Neuronal stem cell (in vitro differentiated cells): ENCODE results near the gene KLF15.

Experiments
- DNase-seq: peaks from one replicate; pipeline ENCODE4 v3.0.0-alpha.2; 2013; ENCODE audit warnings: low spot score
- H2AFZ ChIP-seq: one replicate; pipeline ENCODE4 v1.6.1; 2013; ENCODE audit warnings: mild to moderate bottlenecking, low read length, inconsistent platforms
- H2AK5ac ChIP-seq: 2 replicates; pipeline ENCODE4 v1.6.1; 2013; ENCODE audit warnings: low read depth, mild to moderate bottlenecking, inconsistent platforms, low read length, moderate library complexity, mixed read lengths
- H2BK120ac ChIP-seq: 2 replicates; pipeline ENCODE4 v1.6.1; 2013; ENCODE audit warnings: low read depth, mild to moderate bottlenecking, inconsistent platforms, low read length, moderate library complexity, mixed read lengths
- H2BK12ac ChIP-seq: one replicate; pipeline ENCODE4 v1.6.1; 2013; ENCODE audit warnings: low read length, inconsistent platforms
- H2BK15ac ChIP-seq: 2 replicates; pipeline ENCODE4 v1.6.1; 2013; ENCODE audit warnings: mild to moderate bottlenecking, low read length, inconsistent platforms, mixed read lengths
- H2BK5ac ChIP-seq: one replicate; pipeline ENCODE4 v1.6.1; 2013; ENCODE audit warnings: inconsistent platforms, mild to moderate bottlenecking, low read length, moderate library complexity
- H3K14ac ChIP-seq: one replicate; pipeline ENCODE4 v1.6.1; 2013; ENCODE audit warnings: low read length, inconsistent platforms
- H3K18ac ChIP-seq: 2 replicates; pipeline ENCODE4 v1.6.1; 2013; ENCODE audit warnings: low read length, inconsistent platforms
- H3K23ac ChIP-seq: 2 replicates; pipeline ENCODE4 v1.6.1; 2013; ENCODE audit warnings: low read depth, mild to moderate bottlenecking, mixed read lengths, low read length, inconsistent platforms; ENCODE audit not compliant: poor library complexity
- H3K27ac ChIP-seq: replicated peaks from 3 replicates; pipeline ENCODE4 v1.5.1; 2013; ENCODE audit warnings: low read length, inconsistent platforms
- H3K27me3 ChIP-seq, 3 experiments: 2 replicates each; pipeline ENCODE4 v1.6.1; 2013; ENCODE audit warnings: low read length in 3 of 3, mild to moderate bottlenecking in 2 of 3, inconsistent platforms in 1 of 3, low read depth in 1 of 3, mixed read lengths in 1 of 3, moderate library complexity in 1 of 3; ENCODE audit not compliant: control insufficient read depth in 3 of 3, insufficient read depth in 3 of 3
- H3K36me3 ChIP-seq, 2 donors: replicated peaks in 1 of 2; 2 replicates each; pipeline ENCODE4 v1.6.1; 2013; ENCODE audit warnings: low read length in 2 of 2; ENCODE audit not compliant: control insufficient read depth in 2 of 2, insufficient read depth in 2 of 2
- H3K4ac ChIP-seq: 2 replicates; pipeline ENCODE4 v1.6.1; 2013; ENCODE audit warnings: inconsistent platforms, mild to moderate bottlenecking, low read length, moderate library complexity
- H3K4me1 ChIP-seq, 2 donors: 1 replicate in 1 of 2; 2 replicates in 1 of 2; pipeline ENCODE4 v1.6.1; 2013; ENCODE audit warnings: low read length in 2 of 2, low read depth in 1 of 2; ENCODE audit not compliant: control insufficient read depth in 2 of 2, insufficient read depth in 1 of 2
- H3K4me2 ChIP-seq: one replicate; pipeline ENCODE4 v1.6.1; 2013; ENCODE audit warnings: mild to moderate bottlenecking, low read length, inconsistent platforms; ENCODE audit not compliant: insufficient read depth, poor library complexity, severe bottlenecking
- H3K4me3 ChIP-seq, 2 donors: 2 replicates each; pipeline ENCODE4 v1.5.1; 2013; ENCODE audit warnings: low read length in 2 of 2, mild to moderate bottlenecking in 2 of 2, inconsistent platforms in 1 of 2, moderate library complexity in 1 of 2
- H3K79me1 ChIP-seq: one replicate; pipeline ENCODE4 v1.6.1; 2013; ENCODE audit warnings: low read depth, mild to moderate bottlenecking, inconsistent platforms, low read length, moderate library complexity
- H3K9ac ChIP-seq: one replicate; pipeline ENCODE4 v1.6.1; 2013; ENCODE audit warnings: mild to moderate bottlenecking, low read depth, low read length, inconsistent platforms; ENCODE audit not compliant: poor library complexity
- H3K9me3 ChIP-seq, 2 donors: replicated peaks in 1 of 2; 2 replicates each; pipeline versions ENCODE3 to v1.6.1; 2013; ENCODE audit warnings: low read length in 2 of 2, mild to moderate bottlenecking in 2 of 2, inconsistent platforms in 1 of 2, low read depth in 1 of 2, mixed read lengths in 1 of 2, moderate library complexity in 1 of 2; ENCODE audit not compliant: control insufficient read depth in 2 of 2, insufficient read depth in 1 of 2
- H4K8ac ChIP-seq: one replicate; pipeline ENCODE4 v1.6.1; 2013; ENCODE audit warnings: low read depth, mild to moderate bottlenecking, inconsistent platforms, low read length, moderate library complexity
- H4K91ac ChIP-seq: one replicate; pipeline ENCODE4 v1.6.1; 2013; ENCODE audit warnings: low read length, low read depth, mild to moderate bottlenecking, inconsistent platforms; ENCODE audit not compliant: poor library complexity
- WGBS, 2 donors: extraction: QIAGEN DNeasy Blood & Tissue Kit; methylation state at CpG; one replicate each; pipeline ENCODE4 v1.1.7; 2013; ENCODE audit warnings: missing lambda C conversion rate in 2 of 2, mixed read lengths in 1 of 2; ENCODE audit not compliant: insufficient read length in 2 of 2, insufficient replicate concordance in 1 of 2; ENCODE audit errors: extremely low coverage in 2 of 2; 5-methylcytosine and 5-hydroxymethylcytosine counted together

KLF15 gene

GRCh38 chr3:126312341-126312740 lies 44.9 kb downstream of the KLF15 start:
- H3K18ac ChIP-seq = no peak overlapping the region
- no peak overlapping the region for H4K91ac ChIP-seq
- DNase-seq = no peak
- no peak overlapping the region for H2BK5ac ChIP-seq
- no peak overlapping the region for H3K27ac ChIP-seq
- WGBS, 2 donors = no CpG with 5 or more reads among the region's 7 CpGs
- H3K9ac ChIP-seq = no peak overlapping the region
- no peaks in the 10 kb centered on the region for H3K79me1 ChIP-seq
- peaks cover 0 to 9% (median 0%) of the 10 kb centered on the region in 3 experiments for H3K27me3 ChIP-seq
- H3K23ac ChIP-seq = no peak overlapping the region
- no peak overlapping the region for H2BK15ac ChIP-seq
- no peak overlapping the region for H2BK12ac ChIP-seq
- H3K4me2 ChIP-seq = no peak overlapping the region
- H3K14ac ChIP-seq = no peak overlapping the region
- H3K4me1 ChIP-seq = no peaks in the 10 kb centered on the region
- H2AFZ ChIP-seq = no peak overlapping the region
- H2BK120ac ChIP-seq = no peak overlapping the region
- peaks cover 0 to 10% of the 10 kb centered on the region in 2 donors for H3K9me3 ChIP-seq
- no peak overlapping the region for H3K4ac ChIP-seq
- no peak overlapping the region for H3K4me3 ChIP-seq
- H3K36me3 ChIP-seq = no peaks in the 10 kb centered on the region
- no peak overlapping the region for H2AK5ac ChIP-seq
- no peak overlapping the region for H4K8ac ChIP-seq

GRCh38 chr3:126311338-126311978 lies 45.8 kb downstream of the KLF15 start:
- no peak overlapping the region for H4K91ac ChIP-seq
- peaks cover 0 to 10% of the 10 kb centered on the region in 2 donors for H3K9me3 ChIP-seq
- no peak overlapping the region for H3K18ac ChIP-seq
- peaks cover 0 to 4% (median 0%) of the 10 kb centered on the region in 3 experiments for H3K27me3 ChIP-seq
- no peak overlapping the region for H2AFZ ChIP-seq
- H3K4ac ChIP-seq = no peak overlapping the region
- H2BK5ac ChIP-seq = no peak overlapping the region
- no peaks in the 10 kb centered on the region for H3K4me1 ChIP-seq
- no peak overlapping the region for H2BK120ac ChIP-seq
- no peak overlapping the region for H2BK12ac ChIP-seq
- H3K79me1 ChIP-seq = no peaks in the 10 kb centered on the region
- H3K14ac ChIP-seq = no peak overlapping the region
- H3K9ac ChIP-seq = no peak overlapping the region
- no peak overlapping the region for H3K4me2 ChIP-seq
- H3K36me3 ChIP-seq = no peaks in the 10 kb centered on the region
- H3K27ac ChIP-seq = no peak overlapping the region
- no peak for DNase-seq
- no peak overlapping the region for H2AK5ac ChIP-seq
- no CpG with 5 or more reads among the region's 7 CpGs for WGBS, 2 donors
- peak overlapping the region; percentile 23 for H3K23ac ChIP-seq
- no peak overlapping the region for H3K4me3 ChIP-seq
- H4K8ac ChIP-seq = no peak overlapping the region
- peak overlapping the region; percentile 22 for H2BK15ac ChIP-seq

GRCh38 chr3:126310816-126311215 lies 46.4 kb downstream of the KLF15 start:
- Histone ChIP-seq H3K36me3 (no peaks in the 10 kb centered on the region), H2AFZ (no peak overlapping the region), H3K23ac (no peak overlapping the region), H3K9ac (no peak overlapping the region), H3K4me2 (no peak overlapping the region), H2BK15ac (no peak overlapping the region), H3K9me3 (peaks cover 0 to 10% of the 10 kb centered on the region in 2 donors), H3K79me1 (no peaks in the 10 kb centered on the region), H3K4me3 (no peak overlapping the region), H2AK5ac (no peak overlapping the region), H3K4me1 (no peaks in the 10 kb centered on the region), H2BK12ac (no peak overlapping the region), H3K27ac (no peak overlapping the region), H3K18ac (peak overlapping the region; percentile 23), H3K27me3 (peaks cover 0 to 4% (median 0%) of the 10 kb centered on the region in 3 experiments), H2BK5ac (no peak overlapping the region), H2BK120ac (no peak overlapping the region), H4K8ac (no peak overlapping the region), H3K4ac (no peak overlapping the region), H4K91ac (no peak overlapping the region), H3K14ac (no peak overlapping the region)
- WGBS, 2 donors = no CpG with 5 or more reads among the region's 5 CpGs
- no peak for DNase-seq

GRCh38 chr3:126309861-126310655 lies 47.1 kb downstream of the KLF15 start:
- Histone ChIP-seq H3K9me3 (peaks cover 0 to 10% of the 10 kb centered on the region in 2 donors), H3K27ac (no peak overlapping the region), H3K4ac (no peak overlapping the region), H2BK12ac (no peak overlapping the region), H2AFZ (no peak overlapping the region), H2BK120ac (no peak overlapping the region), H3K4me2 (no peak overlapping the region), H3K27me3 (no peaks in the 10 kb centered on the region), H2BK15ac (no peak overlapping the region), H4K91ac (no peak overlapping the region), H3K23ac (no peak overlapping the region), H3K18ac (no peak overlapping the region), H3K36me3 (no peaks in the 10 kb centered on the region), H3K14ac (no peak overlapping the region), H3K9ac (no peak overlapping the region), H3K4me1 (no peaks in the 10 kb centered on the region), H2BK5ac (no peak overlapping the region), H3K4me3 (no peak overlapping the region), H4K8ac (no peak overlapping the region), H3K79me1 (no peaks in the 10 kb centered on the region), H2AK5ac (no peak overlapping the region)
- no peak for DNase-seq
- no CpG with 5 or more reads among the region's 12 CpGs for WGBS, 2 donors
